ENCODE data around the gene MTFR1L. TPM values are rescaled to one million over a fixed set of nuclear protein-coding genes. Genes with fewer than 3 reads are reported as not detected.

MTFR1L gene
- total RNA-seq, 2 experiments from 2014 or later, result 35.3 to 43.4 TPM

DNA sequence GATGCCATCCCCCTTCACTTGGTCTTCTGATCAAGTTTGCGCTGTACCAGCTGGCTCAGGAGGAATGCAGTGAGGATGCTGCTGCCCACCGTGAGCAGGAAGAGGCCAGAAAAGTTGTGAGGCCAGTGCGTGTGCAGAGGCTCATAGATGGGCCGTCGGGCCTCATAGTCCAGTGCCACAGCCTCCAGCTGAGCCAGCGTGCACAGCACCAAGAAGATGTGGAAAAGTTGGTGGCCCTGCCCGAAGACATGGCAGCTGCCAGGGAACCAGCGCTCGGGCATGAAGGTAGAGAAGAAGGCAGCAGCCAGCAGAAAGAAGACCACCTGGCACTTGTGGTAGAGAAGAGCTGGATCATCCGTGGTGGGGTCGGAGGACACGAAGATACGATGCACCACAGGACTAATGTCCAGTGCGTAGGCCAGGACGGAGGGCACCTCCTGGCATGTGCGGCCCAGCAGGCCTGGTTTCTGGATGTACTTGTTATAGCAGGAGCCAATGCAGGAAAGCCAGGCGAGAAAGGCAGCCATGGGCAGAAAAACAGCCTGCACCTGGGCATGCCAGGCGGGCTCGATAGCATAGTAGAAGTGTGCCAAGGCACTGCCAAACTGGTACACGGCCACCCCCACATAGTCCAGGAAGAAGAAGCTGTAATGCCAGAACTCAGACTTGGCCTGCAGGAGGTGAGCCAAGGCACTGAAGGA lies 43.2 kb downstream of the MTFR1L start:
- POLR2A ChIA-PET, result no interaction called here
- BruUV-seq (replicated peaks), result no TSS peak

GRCh38 chr1:25863486-25864262 lies 43.9 kb downstream of the MTFR1L start:
- Histone ChIP-seq H3K4me1 (ENCODE audit: insufficient read depth, low read length, poor library complexity, severe bottlenecking) (peaks cover 5% of the 10 kb centered on the region), H3K27ac (ENCODE audit: low read depth, low read length, poor library complexity, severe bottlenecking) (no peak overlapping the region), H3K4me2 (ENCODE audit: low read length) (no peak overlapping the region), H2AFZ (ENCODE audit: low read length) (no peak overlapping the region), H4K20me1 (ENCODE audit: insufficient read depth, low read length) (no peaks in the 10 kb centered on the region), H3K36me3 (ENCODE audit: insufficient read depth, low read length) (no peaks in the 10 kb centered on the region), H3K9me2 (ENCODE audit: insufficient read depth, low read length) (no peaks in the 10 kb centered on the region), H3K4me3 (ENCODE audit: low read depth, low read length, poor library complexity, severe bottlenecking) (no peak overlapping the region), H3K79me2 (ENCODE audit: insufficient read depth, low read depth, low read length) (peaks cover 4% of the 10 kb centered on the region; the same call in 1 of the 2 replicates), H3K9me3 (ENCODE audit: low read length) (no peaks in the 10 kb centered on the region)
- ChIA-PET CTCF (ENCODE audit: unreplicated experiment) (interaction anchor here (1.0 kb wide), 1 partner anchor 32 kb away, joined by 3 read pairs; no protein-coding TSS in a partner anchor), POLR2A (no interaction called here)
- no TSS peak for BruUV-seq (replicated peaks)
- no peak for TF ChIP-seq EZH2phosphoT487 (IDR thresholded peaks at IDR 0.05; ENCODE audit: borderline replicate concordance, low read depth, low read length)
- TF ChIP-seq, protein P1, sequence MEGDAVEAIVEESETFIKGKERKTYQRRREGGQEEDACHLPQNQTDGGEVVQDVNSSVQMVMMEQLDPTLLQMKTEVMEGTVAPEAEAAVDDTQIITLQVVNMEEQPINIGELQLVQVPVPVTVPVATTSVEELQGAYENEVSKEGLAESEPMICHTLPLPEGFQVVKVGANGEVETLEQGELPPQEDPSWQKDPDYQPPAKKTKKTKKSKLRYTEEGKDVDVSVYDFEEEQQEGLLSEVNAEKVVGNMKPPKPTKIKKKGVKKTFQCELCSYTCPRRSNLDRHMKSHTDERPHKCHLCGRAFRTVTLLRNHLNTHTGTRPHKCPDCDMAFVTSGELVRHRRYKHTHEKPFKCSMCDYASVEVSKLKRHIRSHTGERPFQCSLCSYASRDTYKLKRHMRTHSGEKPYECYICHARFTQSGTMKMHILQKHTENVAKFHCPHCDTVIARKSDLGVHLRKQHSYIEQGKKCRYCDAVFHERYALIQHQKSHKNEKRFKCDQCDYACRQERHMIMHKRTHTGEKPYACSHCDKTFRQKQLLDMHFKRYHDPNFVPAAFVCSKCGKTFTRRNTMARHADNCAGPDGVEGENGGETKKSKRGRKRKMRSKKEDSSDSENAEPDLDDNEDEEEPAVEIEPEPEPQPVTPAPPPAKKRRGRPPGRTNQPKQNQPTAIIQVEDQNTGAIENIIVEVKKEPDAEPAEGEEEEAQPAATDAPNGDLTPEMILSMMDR (conservative IDR thresholded peaks at IDR 0.05; ENCODE audit: low read length), result no peak
- no peak for DNase-seq (ENCODE audit: low spot score)
- intact Hi-C loops (cut with micrococcal nuclease; ENCODE audit: unreplicated experiment), result no loop called here

More for the DNA sequence above, 43.2 kb downstream of the MTFR1L start:
- Histone ChIP-seq H3K4me1 (ENCODE audit: insufficient read depth, low read length, poor library complexity, severe bottlenecking) (peaks cover 10% of the 10 kb centered on the region), H3K4me2 (ENCODE audit: low read length) (no peak overlapping the region), H3K9me3 (ENCODE audit: low read length) (no peaks in the 10 kb centered on the region), H3K27ac (ENCODE audit: low read depth, low read length, poor library complexity, severe bottlenecking) (no peak overlapping the region), H3K79me2 (ENCODE audit: insufficient read depth, low read depth, low read length) (peaks cover 11% of the 10 kb centered on the region; the same call in 1 of the 2 replicates), H4K20me1 (ENCODE audit: insufficient read depth, low read length) (no peaks in the 10 kb centered on the region), H3K36me3 (ENCODE audit: insufficient read depth, low read length) (no peaks in the 10 kb centered on the region), H3K4me3 (ENCODE audit: low read depth, low read length, poor library complexity, severe bottlenecking) (no peak overlapping the region), H3K9me2 (ENCODE audit: insufficient read depth, low read length) (no peaks in the 10 kb centered on the region), H2AFZ (ENCODE audit: low read length) (no peak overlapping the region)
- DNase-seq (ENCODE audit: low spot score), result no peak
- intact Hi-C loops (cut with micrococcal nuclease; ENCODE audit: unreplicated experiment), result no loop called here
- TF ChIP-seq EZH2phosphoT487 (IDR thresholded peaks at IDR 0.05; ENCODE audit: borderline replicate concordance, low read depth, low read length), result no peak
- TF ChIP-seq, protein P1 (conservative IDR thresholded peaks at IDR 0.05; ENCODE audit: low read length), result no peak
- CTCF ChIA-PET (ENCODE audit: unreplicated experiment), result interaction anchor here (1.0 kb wide), 1 partner anchor 33 kb away, joined by 3 read pairs; no protein-coding TSS in a partner anchor

Data from OCI-LY7 (cell line).